Activated T-helper 1 cell treated with anti-CD3 and anti-CD28 coated beads, Interleukin-12 subunit alpha, Interleukin-12 subunit beta, Interleukin-2, Interleukin-4 antibody, amounts not matched to agents 30 ng/mL and 10 ng/mL and 1 ng/mL, durations not matched to agents 14 hours and 24 hours and 36 hours (primary cell): ENCODE measurements around the gene MYL5. TPM values are rescaled to one million over a fixed set of nuclear protein-coding genes. Genes with fewer than 3 reads are reported as not detected.

Experiments used
- DNase-seq: peaks from one replicate; pipeline ENCODE4 v3.0.0; 2021; ENCODE audit warnings: low spot score
- H3K27ac Mint-ChIP-seq: one replicate; pipeline ENCODE4 v1.8.0; 2021; ENCODE audit warnings: mild to moderate bottlenecking, mixed read lengths
- H3K27me3 Mint-ChIP-seq: one replicate; pipeline ENCODE4 v1.8.0; 2022; ENCODE audit warnings: mild to moderate bottlenecking, moderate library complexity, mixed read lengths; ENCODE audit not compliant: insufficient read depth
- H3K36me3 Mint-ChIP-seq: one replicate; pipeline ENCODE4 v1.8.0; 2021; ENCODE audit warnings: low read depth, mixed read lengths
- H3K4me1 Mint-ChIP-seq: one replicate; pipeline ENCODE4 v1.8.0; 2021; ENCODE audit warnings: low read depth, mixed read lengths
- H3K4me3 Mint-ChIP-seq: one replicate; pipeline ENCODE4 v1.8.0; 2021; ENCODE audit warnings: mild to moderate bottlenecking, moderate library complexity, mixed read lengths
- H3K9me3 Mint-ChIP-seq: one replicate; pipeline ENCODE4 v1.8.0; 2021; ENCODE audit warnings: mixed read lengths
- intact Hi-C: fragments of 100-400 bp; cut with micrococcal nuclease; formaldehyde crosslinking; loops from one replicate; pipeline ENCODE4 v1.15.1; 2024
- total RNA-seq: library from RNA; stranded (reverse); gene quantifications from 2 replicates; pipeline ENCODE4 v1.2.3, GENCODE V29; 2022

The MYL5 gene
- total RNA-seq, 1 donor from 2014 or later, result 35.0 TPM

DNA sequence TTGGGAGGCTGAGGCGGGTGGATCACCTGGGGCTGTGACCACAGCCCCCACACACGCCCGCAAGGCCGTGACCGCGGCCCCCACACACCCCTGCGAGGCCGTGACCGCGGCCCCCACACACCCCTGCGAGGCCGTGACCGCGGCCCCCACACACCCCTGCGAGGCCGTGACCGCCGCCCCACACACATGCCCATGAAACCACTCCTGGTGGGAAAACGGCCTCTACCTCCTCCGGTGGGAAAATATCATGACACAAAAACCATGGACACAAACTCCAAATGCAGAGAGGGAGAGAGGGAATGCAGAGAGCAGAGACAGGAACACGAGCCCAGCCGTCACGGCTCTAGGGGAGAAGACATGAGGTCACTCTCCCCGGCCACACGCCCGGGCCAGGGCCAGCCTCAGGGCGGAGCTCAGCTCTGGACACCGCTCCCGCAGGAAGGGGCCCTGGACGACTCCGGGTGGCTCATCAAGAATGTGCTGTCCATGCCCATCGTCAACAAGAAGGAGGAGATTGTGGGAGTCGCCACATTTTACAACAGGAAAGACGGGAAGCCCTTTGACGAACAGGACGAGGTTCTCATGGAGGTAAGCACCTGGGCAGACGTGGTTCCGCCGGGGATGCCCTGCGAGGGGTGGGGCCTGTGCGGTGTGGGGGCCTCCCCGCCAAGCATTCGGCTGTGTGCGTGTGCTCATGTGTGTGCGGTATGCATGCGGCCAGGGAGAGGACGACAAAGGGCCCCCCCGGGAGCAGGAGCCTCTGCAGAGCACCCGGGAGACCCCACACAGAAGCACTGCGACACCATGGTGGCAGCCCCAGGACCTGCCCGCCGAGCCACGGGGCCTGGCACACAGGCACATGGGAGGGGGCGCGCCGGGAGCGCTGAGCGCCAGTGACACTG is 17.7 kb upstream of the MYL5 start:
- Mint-ChIP-seq H3K36me3 (peaks cover 5% of the 10 kb centered on the region), H3K27ac (no peak overlapping the region), H3K4me3 (no peak overlapping the region), H3K9me3 (no peaks in the 10 kb centered on the region), H3K27me3 (peaks cover 3% of the 10 kb centered on the region), H3K4me1 (no peaks in the 10 kb centered on the region)
- no peak for DNase-seq
- intact Hi-C loops, result no loop called here

DNA sequence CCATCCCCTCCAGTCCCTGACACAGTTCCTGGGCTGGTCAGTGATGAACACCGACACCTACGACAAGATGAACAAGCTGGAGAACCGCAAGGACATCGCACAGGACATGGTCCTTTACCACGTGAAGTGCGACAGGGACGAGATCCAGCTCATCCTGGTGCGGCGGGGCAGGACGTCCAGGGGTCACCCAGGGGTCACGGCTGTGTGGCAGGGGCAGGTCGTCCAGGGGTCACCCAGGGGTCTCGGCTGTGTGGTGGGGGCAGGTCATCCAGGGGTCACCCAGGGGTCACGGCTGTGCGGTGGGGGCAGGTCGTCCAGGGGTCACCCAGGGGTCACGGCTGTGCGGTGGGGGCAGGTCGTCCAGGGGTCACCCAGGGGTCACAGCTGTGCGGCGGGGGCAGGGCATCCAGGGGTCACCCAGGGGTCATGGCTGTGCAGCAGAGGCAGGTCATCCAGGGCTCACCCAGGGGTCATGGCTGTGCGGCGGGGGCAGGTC is 17.0 kb upstream of the MYL5 start:
- intact Hi-C loops, result no loop called here

DNA sequence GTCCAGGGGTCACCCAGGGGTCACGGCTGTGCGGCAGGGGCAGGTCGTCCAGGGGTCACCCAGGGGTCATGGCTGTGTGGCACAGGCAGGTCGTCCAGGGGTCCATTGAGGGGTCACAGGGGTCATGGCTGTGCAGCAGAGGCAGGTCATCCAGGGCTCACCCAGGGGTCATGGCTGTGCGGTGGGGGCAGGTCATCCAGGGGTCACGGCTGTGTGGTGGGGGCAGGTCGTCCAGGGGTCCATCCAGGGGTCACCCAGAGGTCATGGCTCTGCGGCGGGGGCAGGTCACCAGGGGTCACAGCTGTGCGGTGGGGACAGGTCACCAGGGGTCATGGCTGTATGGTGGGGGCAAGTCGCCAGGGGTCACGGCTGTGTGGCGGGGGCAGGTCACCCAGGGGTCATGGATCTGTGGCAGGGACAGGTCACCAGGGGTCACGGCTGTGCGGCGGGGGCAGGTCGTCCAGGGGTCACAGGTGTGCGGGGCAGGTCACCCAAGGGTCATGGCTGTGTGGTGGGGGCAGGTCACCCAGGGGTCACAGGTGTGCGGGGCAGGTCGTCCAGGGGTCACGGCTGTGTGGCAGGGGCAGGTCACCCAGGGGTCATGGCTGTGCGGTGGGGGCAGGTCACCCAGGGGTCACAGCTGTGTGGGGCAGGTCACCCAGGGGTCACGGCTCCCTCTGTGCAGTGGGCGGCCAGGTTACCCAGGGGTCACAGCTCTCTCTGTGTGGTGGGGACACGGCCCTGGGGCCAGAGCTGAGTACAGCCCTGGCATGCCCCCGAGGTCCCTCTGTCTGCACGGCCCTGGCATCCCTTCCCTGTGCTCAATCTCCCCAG is 16.3 kb upstream of the MYL5 start:
- no peak overlapping the region for H3K27ac Mint-ChIP-seq
- no peak overlapping the region for H3K4me3 Mint-ChIP-seq
- DNase-seq, result no peak
- H3K27me3 Mint-ChIP-seq, result no peaks in the 10 kb centered on the region
- H3K9me3 Mint-ChIP-seq, result no peaks in the 10 kb centered on the region
- H3K4me1 Mint-ChIP-seq, result no peaks in the 10 kb centered on the region
- intact Hi-C loops, result no loop called here
- H3K36me3 Mint-ChIP-seq, result peaks cover 5% of the 10 kb centered on the region

More for the DNA sequence above, 17.0 kb upstream of the MYL5 start:
- Mint-ChIP-seq H3K4me3 (no peak overlapping the region), H3K4me1 (no peaks in the 10 kb centered on the region), H3K27me3 (no peaks in the 10 kb centered on the region), H3K27ac (no peak overlapping the region), H3K9me3 (no peaks in the 10 kb centered on the region), H3K36me3 (peaks cover 5% of the 10 kb centered on the region)
- DNase-seq, result no peak

DNA sequence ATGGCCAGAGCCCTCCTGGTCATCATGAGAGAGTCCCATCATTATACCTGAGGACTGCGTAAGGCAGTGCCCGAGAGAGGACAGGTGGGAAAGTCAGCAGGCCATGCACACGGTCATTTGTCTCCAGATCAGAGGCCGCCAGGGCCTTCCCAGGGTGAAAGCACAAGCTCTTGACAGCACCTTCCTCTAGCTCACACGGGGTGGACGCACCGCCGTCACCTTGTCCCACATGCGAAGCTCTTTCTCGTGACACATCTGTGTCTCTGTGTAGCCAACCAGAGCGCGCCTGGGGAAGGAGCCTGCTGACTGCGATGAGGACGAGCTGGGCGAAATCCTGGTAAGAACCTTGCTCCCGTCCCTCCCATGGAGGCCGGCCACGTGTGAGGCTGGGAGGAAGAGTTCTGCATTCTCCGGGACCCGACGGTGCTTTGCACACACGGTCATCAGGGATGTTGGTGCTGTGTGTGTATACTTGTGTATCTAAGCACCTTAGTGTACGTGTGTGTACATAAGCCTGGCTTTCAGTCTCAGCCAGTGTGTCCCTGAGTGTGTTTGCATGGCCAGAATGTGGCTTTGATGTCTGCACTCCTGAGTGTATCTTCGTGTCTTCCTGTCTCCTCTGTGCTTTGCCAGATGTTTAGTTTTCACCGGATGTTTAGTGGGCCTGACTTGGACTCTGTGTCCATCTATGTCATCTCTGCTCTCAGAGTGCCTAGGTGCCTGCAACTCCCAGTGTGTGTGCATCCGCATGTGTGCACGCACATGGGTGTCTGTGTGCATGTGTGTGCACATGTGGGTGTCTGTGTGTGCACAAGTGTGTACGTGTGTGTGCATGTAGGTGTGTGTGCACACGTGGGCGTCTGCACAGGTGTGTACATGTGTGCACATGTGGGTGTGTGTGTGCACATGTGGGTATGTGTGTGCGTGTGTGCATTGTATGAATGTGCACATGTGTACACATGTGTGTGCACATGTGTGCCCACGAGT is 15.4 kb upstream of the MYL5 start:
- H3K27me3 Mint-ChIP-seq, result no peaks in the 10 kb centered on the region
- H3K4me1 Mint-ChIP-seq, result no peaks in the 10 kb centered on the region
- no peaks in the 10 kb centered on the region for H3K9me3 Mint-ChIP-seq
- no peak overlapping the region for H3K27ac Mint-ChIP-seq
- peaks cover 5% of the 10 kb centered on the region for H3K36me3 Mint-ChIP-seq
- H3K4me3 Mint-ChIP-seq, result no peak overlapping the region
- DNase-seq, result no peak
- intact Hi-C loops, result no loop called here

DNA sequence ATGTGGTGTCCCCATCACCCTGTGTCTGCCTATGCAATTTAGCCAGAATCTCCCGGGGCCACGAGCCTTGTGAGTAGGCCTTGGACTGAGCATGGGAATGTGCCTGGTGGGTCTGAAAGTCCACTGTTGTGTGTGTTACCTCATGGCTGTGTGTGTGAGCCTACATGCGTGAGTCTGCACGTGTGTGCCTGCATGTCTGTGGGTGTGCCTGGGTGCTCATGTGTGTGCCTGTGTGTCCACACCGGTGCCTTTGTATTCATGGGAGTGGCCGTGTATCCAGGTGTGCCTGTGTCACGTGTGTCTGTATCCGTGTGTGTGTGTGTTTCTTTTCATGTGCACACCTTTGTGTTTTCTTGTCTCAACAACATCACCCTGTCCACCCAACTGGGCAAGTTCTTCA is 14.5 kb upstream of the MYL5 start:
- no peaks in the 10 kb centered on the region for H3K27me3 Mint-ChIP-seq
- H3K27ac Mint-ChIP-seq, result no peak overlapping the region
- no peak overlapping the region for H3K4me3 Mint-ChIP-seq
- no peaks in the 10 kb centered on the region for H3K9me3 Mint-ChIP-seq
- peaks cover 5% of the 10 kb centered on the region for H3K36me3 Mint-ChIP-seq
- H3K4me1 Mint-ChIP-seq, result peaks cover 8% of the 10 kb centered on the region
- no peak for DNase-seq
- intact Hi-C loops, result no loop called here

DNA sequence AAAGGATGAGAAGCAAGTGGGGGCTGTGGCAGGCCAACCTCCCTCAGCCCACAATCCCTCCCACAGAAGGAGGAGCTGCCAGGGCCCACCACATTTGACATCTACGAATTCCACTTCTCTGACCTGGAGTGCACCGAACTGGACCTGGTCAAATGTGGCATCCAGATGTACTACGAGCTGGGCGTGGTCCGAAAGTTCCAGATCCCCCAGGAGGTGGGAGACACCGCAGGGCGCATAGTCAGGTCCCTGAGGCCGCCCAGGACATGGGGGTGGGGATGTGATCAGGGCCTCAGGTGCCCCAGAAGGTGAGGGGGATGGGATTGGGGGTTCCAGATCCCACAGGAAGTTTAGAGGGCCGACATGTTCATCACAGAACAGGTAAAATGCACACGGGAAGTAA is 13.9 kb upstream of the MYL5 start:
- H3K36me3 Mint-ChIP-seq, result peaks cover 5% of the 10 kb centered on the region
- DNase-seq, result no peak
- no peak overlapping the region for H3K4me3 Mint-ChIP-seq
- intact Hi-C loops, result no loop called here
- H3K9me3 Mint-ChIP-seq, result no peaks in the 10 kb centered on the region
- H3K4me1 Mint-ChIP-seq, result peaks cover 8% of the 10 kb centered on the region
- H3K27ac Mint-ChIP-seq, result no peak overlapping the region
- no peaks in the 10 kb centered on the region for H3K27me3 Mint-ChIP-seq

DNA sequence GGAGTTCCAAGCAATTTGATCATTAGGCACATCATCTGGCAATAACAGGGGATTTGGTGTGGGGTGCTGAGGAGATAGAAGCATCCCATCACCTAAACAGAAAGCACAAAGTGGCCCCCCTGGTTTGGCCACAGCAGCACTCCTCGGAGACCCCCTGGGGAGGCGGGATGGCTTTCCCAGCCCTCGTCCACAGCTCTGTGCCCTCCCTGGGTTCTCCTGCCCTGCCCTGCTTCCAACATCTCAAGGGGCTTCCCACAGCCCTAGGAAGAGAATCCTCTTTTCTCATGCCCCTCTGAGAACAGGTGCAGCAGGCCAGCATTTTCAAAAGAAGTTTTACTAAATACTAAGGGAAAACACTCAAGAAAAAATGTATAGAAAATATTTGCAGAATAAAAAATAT is 13.1 kb upstream of the MYL5 start:
- Mint-ChIP-seq H3K36me3 (peaks cover 5% of the 10 kb centered on the region), H3K9me3 (no peaks in the 10 kb centered on the region)
- intact Hi-C loops, result no loop called here

DNA sequence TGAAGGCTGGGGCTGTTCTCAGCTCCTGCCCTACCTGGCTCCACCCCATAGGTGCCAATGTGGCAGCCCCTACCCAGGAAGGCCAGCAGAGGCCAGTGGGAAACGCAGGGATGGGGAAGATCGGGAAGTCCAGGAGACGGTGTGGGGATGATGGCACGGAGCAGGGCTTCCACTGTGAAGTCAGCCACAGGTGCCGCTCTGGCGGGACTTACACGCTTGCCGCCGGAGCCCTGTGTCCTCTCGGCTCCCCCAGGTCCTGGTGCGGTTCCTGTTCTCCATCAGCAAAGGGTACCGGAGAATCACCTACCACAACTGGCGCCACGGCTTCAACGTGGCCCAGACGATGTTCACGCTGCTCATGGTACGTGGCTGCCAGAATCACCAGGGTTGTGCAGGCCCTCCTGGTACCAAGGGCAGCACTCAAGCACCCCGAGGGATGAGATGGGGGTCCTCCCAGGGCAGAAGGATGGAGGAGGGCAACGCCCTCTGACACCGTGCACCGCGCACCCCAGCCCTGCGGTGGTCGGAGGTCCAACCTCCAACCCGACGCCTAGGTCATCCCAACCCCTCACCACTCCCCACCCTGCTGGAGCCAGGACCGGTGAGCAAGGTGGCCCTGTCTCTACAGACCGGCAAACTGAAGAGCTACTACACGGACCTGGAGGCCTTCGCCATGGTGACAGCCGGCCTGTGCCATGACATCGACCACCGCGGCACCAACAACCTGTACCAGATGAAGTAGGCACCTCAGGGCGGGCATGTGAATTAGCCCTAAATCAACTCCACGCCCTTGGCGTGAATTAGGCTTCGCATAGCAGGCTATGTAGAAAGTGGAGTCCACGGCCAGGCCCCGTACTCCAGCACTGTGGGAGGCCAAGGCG is 12.2 kb upstream of the MYL5 start:
- Mint-ChIP-seq H3K4me3 (peak overlapping the region; percentile 86), H3K36me3 (peaks cover 5% of the 10 kb centered on the region), H3K27ac (peak overlapping the region; percentile 63), H3K4me1 (peaks cover 8% of the 10 kb centered on the region), H3K9me3 (no peaks in the 10 kb centered on the region), H3K27me3 (no peaks in the 10 kb centered on the region)
- no peak for DNase-seq
- intact Hi-C loops, result no loop called here

More for the DNA sequence above, 13.1 kb upstream of the MYL5 start:
- no peak for DNase-seq
- peaks cover 8% of the 10 kb centered on the region for H3K4me1 Mint-ChIP-seq
- H3K27ac Mint-ChIP-seq, result no peak overlapping the region
- H3K27me3 Mint-ChIP-seq, result no peaks in the 10 kb centered on the region
- no peak overlapping the region for H3K4me3 Mint-ChIP-seq

DNA sequence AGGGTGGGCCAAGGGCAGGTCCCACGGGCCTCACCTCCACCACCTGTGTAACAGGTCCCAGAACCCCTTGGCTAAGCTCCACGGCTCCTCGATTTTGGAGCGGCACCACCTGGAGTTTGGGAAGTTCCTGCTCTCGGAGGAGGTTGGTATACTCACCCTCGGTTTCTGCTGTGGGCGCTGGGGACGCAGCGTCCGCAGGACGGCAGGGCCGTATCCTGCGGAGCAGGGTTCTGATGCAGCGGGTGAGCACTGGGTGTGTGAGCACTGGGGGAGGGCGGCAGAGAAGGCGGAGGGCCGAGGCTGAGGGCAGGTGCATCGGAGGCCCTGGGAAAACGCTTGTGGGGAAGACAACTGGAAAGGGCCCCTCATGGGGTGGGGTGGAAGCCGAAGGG is 11.3 kb upstream of the MYL5 start:
- Mint-ChIP-seq H3K4me3 (peak overlapping the region; percentile 86), H3K9me3 (no peaks in the 10 kb centered on the region), H3K36me3 (peaks cover 5% of the 10 kb centered on the region), H3K27ac (peak overlapping the region; percentile 72), H3K4me1 (peaks cover 8% of the 10 kb centered on the region), H3K27me3 (no peaks in the 10 kb centered on the region)
- intact Hi-C loops, result no loop called here
- DNase-seq, result no peak

DNA sequence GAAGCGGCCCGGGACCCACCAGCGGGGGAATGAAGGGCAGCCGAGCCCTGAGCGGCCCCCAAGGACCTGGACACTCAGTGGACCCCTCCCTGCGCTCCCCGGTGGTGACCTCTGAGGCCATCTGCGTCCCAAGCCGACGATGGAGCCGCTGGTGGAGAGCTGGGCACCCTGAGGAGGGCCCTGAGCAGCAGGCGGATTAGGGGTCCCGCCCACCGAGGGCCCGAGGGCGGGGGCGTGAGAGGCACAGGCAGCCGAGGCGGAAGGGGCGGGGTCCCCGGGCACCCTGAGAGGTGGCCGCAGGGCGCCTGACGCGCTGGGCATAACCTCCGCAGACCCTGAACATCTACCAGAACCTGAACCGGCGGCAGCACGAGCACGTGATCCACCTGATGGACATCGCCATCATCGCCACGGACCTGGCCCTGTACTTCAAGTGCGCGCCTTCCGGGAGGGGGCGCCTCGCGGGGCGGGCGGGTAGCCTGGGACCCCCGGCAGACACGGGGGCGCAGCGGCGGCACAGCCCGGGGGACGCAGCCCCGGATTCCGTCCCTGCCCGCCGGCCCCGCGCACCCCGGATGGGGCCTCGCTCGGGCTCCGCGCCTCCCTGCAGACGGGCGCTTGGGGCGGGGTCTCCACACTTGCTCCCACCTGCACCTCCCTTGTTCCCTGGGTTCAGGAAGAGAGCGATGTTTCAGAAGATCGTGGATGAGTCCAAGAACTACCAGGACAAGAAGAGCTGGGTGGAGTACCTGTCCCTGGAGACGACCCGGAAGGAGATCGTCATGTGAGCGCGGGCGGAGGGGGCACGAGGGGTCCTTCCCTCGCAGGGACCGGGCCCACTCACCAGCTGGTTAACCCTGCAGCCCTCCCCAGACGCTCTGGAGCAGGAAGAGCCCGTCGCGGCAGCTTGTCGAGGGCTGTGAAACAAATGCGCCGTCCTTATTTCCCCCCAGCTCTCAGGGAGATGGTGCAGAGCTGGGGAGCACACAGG is 10.6 kb upstream of the MYL5 start:
- Mint-ChIP-seq H3K27ac (peak overlapping the region; percentile 68), H3K27me3 (no peaks in the 10 kb centered on the region), H3K9me3 (no peaks in the 10 kb centered on the region), H3K36me3 (peaks cover 5% of the 10 kb centered on the region), H3K4me3 (peak overlapping the region; percentile 86), H3K4me1 (peaks cover 8% of the 10 kb centered on the region)
- peak; percentile 71 for DNase-seq
- intact Hi-C loops, result loop anchor here (1.0 kb wide), 1 partner anchor 11 kb away; the partner anchor contains the start of genes ATP5ME and MYL5
